ENCODE measurements around the gene DDX24. TPM values are rescaled to one million over a fixed set of nuclear protein-coding genes. Genes with fewer than 3 reads are reported as not detected.
A peak's percentile ranks its signal among the peaks of the same experiment; 100 is the strongest.
"Not testable (repeated sequence)": the region's sequence is repeated elsewhere in the genome, so short reads cannot be mapped to it uniquely, and the experiment has no call there.

DDX24 gene
- total RNA-seq, 1 donor from 2014 or later = 54.2 TPM

DNA sequence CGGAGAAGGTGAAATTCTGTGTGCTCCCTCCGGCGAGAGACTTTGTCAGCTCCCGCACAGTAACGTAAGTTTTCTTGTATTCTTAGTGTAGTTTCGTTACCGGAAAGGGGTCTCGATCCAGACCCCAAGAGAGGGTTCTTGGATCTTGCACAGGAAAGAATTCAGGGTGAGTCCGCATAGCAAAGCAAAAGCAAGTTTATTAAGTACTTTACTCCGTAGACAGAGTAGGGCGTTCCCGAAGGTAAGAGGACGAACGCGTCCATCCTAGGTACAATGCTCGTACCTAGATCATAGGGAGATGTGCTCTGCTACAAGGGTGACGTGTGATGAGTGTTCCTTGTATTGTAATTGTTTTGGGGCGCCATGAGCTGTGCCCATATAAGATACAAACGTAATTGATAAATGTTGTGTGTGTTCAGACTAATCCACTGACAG, 401 bp upstream of the DDX24 start:
- peak; percentile 45 for ATAC-seq
- no peak for DNase-seq (ENCODE audit: low spot score)

GRCh38 chr14:94079891-94080620, 946 bp downstream of the DDX24 start:
- no peak for DNase-seq (ENCODE audit: low spot score)
- ATAC-seq = no peak

DNA sequence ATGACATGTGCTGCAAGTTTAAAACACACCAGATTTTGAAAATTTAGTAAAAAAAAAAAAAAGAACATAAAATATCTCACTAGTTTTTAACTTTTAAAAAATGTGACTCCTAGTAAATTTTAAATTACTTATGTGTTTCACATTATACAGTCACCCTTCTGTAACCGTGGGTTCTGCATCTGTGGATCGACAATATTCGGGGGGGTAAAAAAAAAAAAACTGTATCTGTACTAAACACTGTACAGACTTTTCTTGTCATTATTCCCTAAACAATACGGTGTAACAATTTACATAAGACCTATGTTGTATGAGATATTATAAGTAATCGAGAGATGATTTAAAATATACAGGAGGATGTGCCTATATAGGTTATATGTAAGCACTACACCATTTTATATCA, 3.2 kb downstream of the DDX24 start:
- ATAC-seq = no peak
- DNase-seq (ENCODE audit: low spot score) = no peak

GRCh38 chr14:94077111-94077821, 3.7 kb downstream of the DDX24 start:
- no peak for ATAC-seq
- no peak for DNase-seq (ENCODE audit: low spot score)

- DNase-seq (ENCODE audit: low spot score) (no peak), ATAC-seq (no peak)
Observed at GRCh38 chr14:94075008-94075407, 6.0 kb downstream of the DDX24 start.

GRCh38 chr14:94074534-94074933, 6.5 kb downstream of the DDX24 start:
- DNase-seq (ENCODE audit: low spot score) = no peak
- ATAC-seq = no peak

GRCh38 chr14:94072076-94072475, 8.9 kb downstream of the DDX24 start:
- not testable (repeated sequence) for DNase-seq (ENCODE audit: low spot score); ATAC-seq

GRCh38 chr14:94066089-94066676, 14.8 kb downstream of the DDX24 start:
- DNase-seq (ENCODE audit: low spot score) (no peak), ATAC-seq (peak; percentile 52)

DNA sequence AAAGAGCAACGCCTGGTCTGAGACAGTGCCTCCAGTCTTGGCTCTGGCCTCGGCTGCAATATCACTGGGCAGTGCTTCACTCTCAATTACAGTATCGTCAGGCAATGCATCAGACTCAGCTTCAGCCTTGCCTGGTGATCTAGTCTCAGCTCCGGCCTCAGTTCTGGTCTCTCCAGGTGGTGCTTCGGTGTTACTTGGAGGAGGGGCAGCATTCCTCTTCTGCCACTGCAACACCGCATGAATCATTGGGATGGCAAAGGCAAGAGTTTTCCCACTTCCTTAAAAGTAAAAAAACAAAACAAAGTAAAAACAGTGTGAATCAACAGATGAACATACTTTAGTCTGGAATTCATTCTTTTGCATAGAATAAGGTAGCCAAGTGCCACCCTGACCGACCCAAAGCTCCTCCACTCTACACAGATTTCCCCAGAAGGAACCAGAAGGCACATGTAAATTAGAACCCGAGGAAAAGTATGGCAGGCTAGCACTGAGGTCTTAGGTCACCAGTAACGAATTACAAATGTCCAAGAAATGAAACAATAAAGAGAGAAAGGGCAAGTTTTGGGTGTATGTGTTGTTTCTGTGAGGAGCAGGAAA, 18.6 kb downstream of the DDX24 start:
- DNase-seq (ENCODE audit: low spot score) = no peak
- no peak for ATAC-seq

- DNase-seq (ENCODE audit: low spot score) (no peak), ATAC-seq (no peak)
Observed at GRCh38 chr14:94059998-94060397, 21.0 kb downstream of the DDX24 start.

DNA sequence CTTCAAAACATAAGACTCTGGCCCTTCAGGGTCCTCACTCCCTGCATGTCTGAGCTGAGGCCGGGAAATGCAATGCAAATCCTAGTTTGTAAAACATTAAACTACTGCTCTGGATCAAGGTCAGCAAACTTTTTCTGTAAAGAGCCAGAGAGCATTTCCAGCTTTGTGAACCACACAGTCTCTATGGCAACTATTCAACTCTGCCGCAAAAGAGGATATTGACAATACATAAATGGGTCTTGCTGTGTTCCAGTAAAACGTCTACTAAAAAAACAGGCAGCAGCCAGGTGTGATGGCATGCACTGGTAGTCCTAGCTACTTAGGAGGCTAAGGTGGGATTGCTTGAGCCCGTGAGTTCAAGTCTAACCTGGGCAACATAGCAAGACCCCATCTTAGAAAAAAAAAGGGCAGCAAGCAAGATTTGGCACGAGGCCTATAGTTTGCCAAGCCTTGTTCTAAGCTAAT, 22.3 kb downstream of the DDX24 start:
- DNase-seq (ENCODE audit: low spot score) = peak; percentile 56
- ATAC-seq = peak; percentile 82

DNA sequence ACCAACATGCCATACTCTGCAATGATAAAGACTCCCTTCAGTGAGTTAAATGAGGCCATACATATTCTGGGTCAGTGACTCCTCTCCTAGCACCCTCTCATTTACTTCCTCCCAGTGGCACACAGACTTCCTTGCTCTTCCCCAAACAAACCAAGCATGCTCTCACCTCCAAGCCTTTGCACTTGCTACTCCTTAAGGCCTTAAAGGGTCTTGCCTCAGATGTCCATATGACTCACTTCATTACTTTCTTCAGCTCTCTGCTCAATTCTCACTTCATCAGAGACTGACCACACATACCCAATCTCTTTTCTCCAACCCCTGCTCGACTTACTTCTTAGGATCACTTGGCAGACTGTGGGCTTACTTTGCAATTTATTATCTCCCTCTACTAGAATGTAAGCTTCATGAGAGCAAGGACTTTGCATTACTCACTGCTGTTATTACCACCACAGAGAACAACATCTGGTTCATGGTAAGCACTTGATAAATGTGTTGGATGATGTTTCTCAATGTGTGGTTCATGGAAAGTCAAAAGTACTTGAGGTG, 22.8 kb downstream of the DDX24 start:
- peak; percentile 3 for ATAC-seq

DNA sequence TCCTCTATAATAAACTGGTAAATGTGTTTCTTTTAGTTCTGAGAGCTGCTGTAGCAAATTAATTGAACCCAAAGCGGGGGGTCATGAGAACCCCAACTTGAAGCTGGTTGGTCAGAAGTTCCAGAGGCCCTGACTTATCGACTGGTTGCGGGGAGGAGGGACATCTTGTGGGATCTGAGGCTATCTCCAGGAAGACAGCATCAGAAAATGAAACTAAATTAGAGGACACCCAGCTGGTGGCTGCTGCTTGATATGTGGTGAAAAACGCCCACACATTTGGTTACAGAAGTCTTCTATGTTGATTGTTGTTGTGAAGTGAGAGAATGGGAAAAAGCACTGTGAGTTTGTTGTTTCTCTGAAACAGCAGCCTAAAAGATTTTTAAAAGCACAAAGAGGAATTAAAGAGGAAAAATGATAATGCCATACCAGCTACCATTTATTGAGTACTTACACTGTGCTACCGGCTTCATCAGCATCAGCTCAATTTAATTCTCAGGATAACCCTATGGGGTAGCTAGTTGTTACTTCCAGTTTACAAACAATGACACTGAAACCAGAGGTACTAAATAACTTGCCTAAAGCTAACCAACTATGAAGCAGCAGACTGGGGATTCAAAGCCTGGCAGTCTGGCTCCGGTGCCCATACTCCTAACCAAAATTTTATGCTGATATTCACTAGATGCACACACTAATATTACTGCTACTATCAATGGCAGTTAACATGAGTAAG, 24.3 kb downstream of the DDX24 start:
- ATAC-seq (no peak), DNase-seq (ENCODE audit: low spot score) (no peak)

More for the DNA sequence above, 22.8 kb downstream of the DDX24 start:
- no peak for DNase-seq (ENCODE audit: low spot score)

DNA sequence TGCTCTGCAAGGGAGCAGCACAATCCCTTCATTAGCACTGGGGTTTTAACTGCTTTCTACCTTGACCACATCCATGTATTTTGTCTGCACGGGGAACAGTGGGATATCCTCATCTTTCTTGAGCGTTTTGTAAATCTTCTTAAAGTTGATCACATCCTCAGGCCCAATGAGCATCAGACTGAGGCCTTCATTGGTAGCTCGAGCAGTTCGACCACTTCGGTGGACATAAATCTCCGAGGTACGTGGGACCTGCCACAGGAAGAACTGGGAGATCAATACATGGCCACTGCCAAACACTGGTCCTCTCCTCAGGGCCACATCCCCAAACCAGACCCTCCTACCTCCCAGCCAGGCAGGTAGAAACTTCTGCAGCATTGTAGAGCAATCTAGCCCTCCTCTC, 26.1 kb downstream of the DDX24 start:
- DNase-seq (ENCODE audit: low spot score) = no peak
- ATAC-seq = no peak

DNA sequence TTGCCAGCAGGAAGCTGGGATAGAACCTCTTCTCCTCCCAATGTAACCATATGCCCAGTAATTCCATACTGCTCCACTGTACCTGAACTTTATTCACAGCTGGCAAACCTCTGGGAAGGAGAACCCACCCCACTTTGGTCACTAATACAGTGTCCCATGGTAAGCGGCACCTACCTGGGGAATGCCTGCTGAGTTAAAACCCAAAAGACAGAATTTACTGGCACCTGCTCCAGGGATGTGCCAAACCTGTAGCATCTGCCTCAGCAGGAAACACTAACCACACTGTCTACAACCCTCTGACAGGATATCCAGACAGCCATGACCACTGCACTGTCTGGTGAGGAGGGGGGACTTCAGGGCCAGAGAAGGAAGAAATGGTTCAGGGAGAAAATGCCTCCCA, 26.6 kb downstream of the DDX24 start:
- ATAC-seq (no peak), DNase-seq (ENCODE audit: low spot score) (no peak)

DNA sequence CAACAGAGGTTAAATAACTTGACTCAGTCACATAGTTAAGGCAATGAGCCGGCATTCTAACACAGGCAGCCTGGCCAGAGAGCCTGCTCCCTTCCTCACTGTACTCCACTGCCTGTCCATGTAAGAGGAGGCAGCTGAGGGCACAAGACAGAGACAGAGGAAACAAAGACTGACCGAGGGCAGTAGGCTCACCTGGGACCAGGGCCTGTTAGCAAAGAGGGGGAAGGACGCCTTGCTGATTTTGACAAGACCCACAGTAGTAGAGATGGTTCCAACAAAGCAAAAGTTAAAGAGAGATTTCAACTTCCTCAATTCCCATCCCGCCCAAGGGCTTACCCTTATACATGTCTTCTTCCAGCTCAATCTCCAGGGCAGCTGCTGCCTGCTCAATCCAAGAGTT, 28.3 kb downstream of the DDX24 start:
- DNase-seq (ENCODE audit: low spot score) (no peak), ATAC-seq (no peak)

- no peak for ATAC-seq
- DNase-seq (ENCODE audit: low spot score) = no peak
Observed at GRCh38 chr14:94052199-94052598, 28.8 kb downstream of the DDX24 start.

DNA sequence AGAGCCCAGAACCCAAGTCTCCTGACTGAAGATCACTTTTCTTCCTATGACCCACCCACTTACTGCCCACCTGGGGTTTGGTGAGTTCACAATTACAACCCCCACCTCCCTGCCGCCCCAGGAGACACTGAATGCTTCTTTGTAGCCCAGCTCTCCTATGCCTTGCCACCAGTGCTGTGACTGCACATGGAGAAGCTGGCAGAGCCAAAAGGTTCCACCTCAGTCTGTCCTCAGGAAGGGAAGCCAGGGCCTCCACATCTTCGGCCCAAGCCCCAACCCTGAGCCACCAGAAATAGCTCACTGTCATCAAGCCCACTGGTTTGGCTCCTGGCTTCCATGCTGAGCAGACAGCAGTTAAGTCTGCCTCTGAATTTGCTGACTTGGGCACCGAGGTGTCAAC, 29.2 kb downstream of the DDX24 start:
- ATAC-seq (no peak), DNase-seq (ENCODE audit: low spot score) (no peak)

DNA sequence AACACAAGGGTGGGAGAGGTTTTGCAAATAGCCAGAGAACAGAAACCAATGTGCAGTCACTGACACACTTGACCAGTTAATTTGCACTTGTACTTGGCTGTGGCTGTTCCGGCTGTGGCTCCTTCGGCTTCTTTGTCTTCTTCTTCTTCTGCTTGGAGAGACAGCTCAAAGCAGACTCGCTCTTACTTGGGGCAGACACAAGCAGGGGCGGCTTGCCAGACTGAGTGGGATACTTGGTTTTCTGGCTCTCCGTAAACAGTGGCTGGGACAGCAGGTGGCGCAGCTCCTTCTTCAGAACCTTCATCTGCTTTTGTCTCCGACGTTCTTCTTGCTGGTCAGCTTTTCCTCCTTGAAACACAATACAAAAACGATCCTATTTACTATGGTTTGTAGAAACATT, 29.9 kb downstream of the DDX24 start:
- DNase-seq (ENCODE audit: low spot score) (peak; percentile 45), ATAC-seq (no peak)

GRCh38 chr14:94050231-94050880, 30.6 kb downstream of the DDX24 start:
- DNase-seq (ENCODE audit: low spot score) = peak; percentile 79
- peak; percentile 81 for ATAC-seq
